ENCODE results near the gene MBIP. TPM values are rescaled to one million over a fixed set of nuclear protein-coding genes. Genes with fewer than 3 reads are reported as not detected.

MBIP gene
- polyA plus RNA-seq, 1 donor from 2014 or later, result 52.1 TPM

GRCh38 chr14:36271939-36272907 is 48.2 kb downstream of the MBIP start:
- Histone ChIP-seq H3K9ac (ENCODE audit: low read length) (no peak overlapping the region), H3K27me3 (ENCODE audit: insufficient read depth, low read depth, low read length) (no peaks in the 10 kb centered on the region)

GRCh38 chr14:36271222-36271621 is 49.2 kb downstream of the MBIP start:
- no peak overlapping the region for H3K4me2 ChIP-seq (ENCODE audit: low read length)
- H3K9me2 ChIP-seq (ENCODE audit: insufficient read depth, low read length), result no peaks in the 10 kb centered on the region
- no peaks in the 10 kb centered on the region for H3K36me3 ChIP-seq (ENCODE audit: insufficient read depth, low read length)
- H3K9ac ChIP-seq (ENCODE audit: low read length), result no peak overlapping the region
- H3K4me3 ChIP-seq (ENCODE audit: low read length), result no peak overlapping the region
- H3K9me3 ChIP-seq (ENCODE audit: low read length), result no peaks in the 10 kb centered on the region
- TF ChIP-seq MXI1 (conservative IDR thresholded peaks at IDR 0.05; ENCODE audit: poor library complexity, severe bottlenecking) (no peak), EP300 (conservative IDR thresholded peaks at IDR 0.05; ENCODE audit: poor library complexity, severe bottlenecking) (no peak), EZH2 (IDR thresholded peaks at IDR 0.05; ENCODE audit: borderline replicate concordance, insufficient read depth, low read length, poor library complexity, severe bottlenecking) (no peak), RAD21 (conservative IDR thresholded peaks at IDR 0.05) (no peak), CTCF (IDR thresholded peaks at IDR 0.05; ENCODE audit: poor library complexity, severe bottlenecking) (no peak), REST (IDR thresholded peaks at IDR 0.05; ENCODE audit: borderline replicate concordance) (no peak), POLR2AphosphoS5 (IDR thresholded peaks at IDR 0.05) (no peak), SMC3 (conservative IDR thresholded peaks at IDR 0.05; ENCODE audit: poor library complexity) (no peak), TAF1 (IDR thresholded peaks at IDR 0.05; ENCODE audit: low read depth) (no peak)
- no peaks in the 10 kb centered on the region for H3F3A ChIP-seq (ENCODE audit: insufficient read depth, low read length, poor library complexity, severe bottlenecking)
- no peaks in the 10 kb centered on the region for H3K27me3 ChIP-seq (ENCODE audit: insufficient read depth, low read depth, low read length)
- H3K27ac ChIP-seq (ENCODE audit: low read length), result no peak overlapping the region
- H3K79me2 ChIP-seq (replicated peaks; ENCODE audit: insufficient read depth, low read length), result no peaks in the 10 kb centered on the region
- no peak overlapping the region for H2AFZ ChIP-seq (ENCODE audit: low read depth, low read length)
- no peaks in the 10 kb centered on the region for H4K20me1 ChIP-seq (ENCODE audit: insufficient read depth)

More at GRCh38 chr14:36271939-36272907, 48.2 kb downstream of the MBIP start:
- Histone ChIP-seq H3F3A (ENCODE audit: insufficient read depth, low read length, poor library complexity, severe bottlenecking) (no peaks in the 10 kb centered on the region), H3K9me2 (ENCODE audit: insufficient read depth, low read length) (no peaks in the 10 kb centered on the region), H4K20me1 (ENCODE audit: insufficient read depth) (no peaks in the 10 kb centered on the region), H2AFZ (ENCODE audit: low read depth, low read length) (no peak overlapping the region), H3K79me2 (replicated peaks; ENCODE audit: insufficient read depth, low read length) (no peaks in the 10 kb centered on the region), H3K9me3 (ENCODE audit: low read length) (no peaks in the 10 kb centered on the region), H3K27ac (ENCODE audit: low read length) (no peak overlapping the region), H3K36me3 (ENCODE audit: insufficient read depth, low read length) (no peaks in the 10 kb centered on the region), H3K4me3 (ENCODE audit: low read length) (peak overlapping the region; percentile 46), H3K4me2 (ENCODE audit: low read length) (no peak overlapping the region)
- no peak for TF ChIP-seq TAF1 (IDR thresholded peaks at IDR 0.05; ENCODE audit: low read depth)
- TF ChIP-seq POLR2AphosphoS5 (IDR thresholded peaks at IDR 0.05), result peak; percentile 30
